K562 (cell line): ENCODE measurements around the gene ETV3. TPM values are rescaled to one million over a fixed set of nuclear protein-coding genes. Genes with fewer than 3 reads are reported as not detected.

Source experiments
- ATAC-seq: fragments of 200-7000 bp; cut with Tn5 transposase; 3 replicates; pipeline ENCODE4 v1.9.1; 2020; ENCODE audit warnings: moderate library complexity
- BruUV-seq: library from RNA; stranded (reverse); fragments of 400-500 nt; replicated peaks from 2 replicates; lab custom pipeline; 2021; lab: Mats Ljungman, UMichigan
- CTCF ChIA-PET: fragments of 300-600 bp; formaldehyde crosslinking; extraction: SDS; loops from one replicate; lab custom pipeline; 2021; ENCODE audit warnings: low intra/inter-chr PET ratio; lab: Yijun Ruan, JAX
- POLR2A ChIA-PET: fragments of 300-600, 350-650 bp; sonication (Branson Sonifier 250); formaldehyde crosslinking; extraction: SDS; loops from one replicate; lab custom pipeline; 2021; ENCODE audit warnings: antibody characterized with exemption, inconsistent platforms; lab: Yijun Ruan, JAX
- DNase-seq, 4 experiments: peaks; one replicate each; pipeline versions ENCODE4 v3.0.0 to v3.0.0-alpha.2; 2011 to 2018; ENCODE audit warnings: low spot score in 3 of 4, mixed read lengths in 3 of 4; ENCODE audit errors: extremely low read depth in 1 of 4
- FAIRE-seq: peaks from 2 replicates; lab custom pipeline; 2011; peaks lifted over from hg19 to GRCh38; lab: Jason Lieb, UNC
- H2AFZ ChIP-seq: 2 replicates; pipeline ENCODE4 v1.6.0; 2011; ENCODE audit warnings: low read depth, low read length, control low read depth, inconsistent platforms
- H3K27ac ChIP-seq: fragments of 200-600 bp; 3 replicates; pipeline ENCODE4 v1.8.0; 2011; ENCODE audit warnings: low read depth, mild to moderate bottlenecking, control low read depth, inconsistent platforms, low read length, moderate library complexity, mixed read lengths; ENCODE audit errors: extremely low read depth
- H3K27me3 ChIP-seq, 2 experiments: fragments of 300-600 bp in 1 of 2; 2 replicates in 1 of 2; 3 replicates in 1 of 2; pipeline versions ENCODE4 v1.6.0 to v1.8.0; 2011; ENCODE audit warnings: inconsistent platforms in 2 of 2, low read length in 2 of 2, mild to moderate bottlenecking in 1 of 2, mixed read lengths in 1 of 2, moderate library complexity in 1 of 2; ENCODE audit not compliant: control insufficient read depth in 2 of 2, insufficient read depth in 2 of 2
- H3K36me3 ChIP-seq: fragments of 300-600 bp; 3 replicates; pipeline ENCODE4 v1.8.0; 2011; ENCODE audit warnings: mild to moderate bottlenecking, low read length, inconsistent platforms; ENCODE audit not compliant: control insufficient read depth, insufficient read depth
- H3K4me1 ChIP-seq, 2 experiments: fragments of 200-600 bp in 1 of 2; replicated peaks in 1 of 2; 2 replicates in 1 of 2; 3 replicates in 1 of 2; pipeline versions ENCODE4 v1.5.1 to v1.8.0; 2011; ENCODE audit warnings: inconsistent platforms in 2 of 2, low read length in 2 of 2, mild to moderate bottlenecking in 1 of 2, mixed read lengths in 1 of 2, moderate library complexity in 1 of 2; ENCODE audit not compliant: control insufficient read depth in 2 of 2, insufficient read depth in 2 of 2
- H3K4me2 ChIP-seq: 2 replicates; pipeline ENCODE4 v1.6.1; 2011; ENCODE audit warnings: low read length, control low read depth, inconsistent platforms, mixed read lengths; ENCODE audit not compliant: insufficient read depth
- H3K4me3 ChIP-seq: fragments of 200-600 bp; sonication (generic), shearing (Covaris generic); 2 replicates; pipeline ENCODE4 v1.5.1; 2016; ENCODE audit warnings: control low read depth, inconsistent platforms
- H3K79me2 ChIP-seq: fragments of 200-600 bp; 3 replicates; pipeline ENCODE4 v1.8.0; 2011; ENCODE audit warnings: low read length, inconsistent platforms; ENCODE audit not compliant: control insufficient read depth, insufficient read depth
- H3K9ac ChIP-seq, 2 experiments: 2 replicates each; pipeline versions ENCODE4 v1.6.0 to v1.6.1; 2011; ENCODE audit warnings: low read depth in 2 of 2, low read length in 2 of 2, control low read depth in 1 of 2, inconsistent platforms in 1 of 2, mild to moderate bottlenecking in 1 of 2, mixed read lengths in 1 of 2; ENCODE audit not compliant: insufficient read depth in 1 of 2
- H3K9me1 ChIP-seq: one replicate; pipeline ENCODE4 v1.6.0; 2011; ENCODE audit warnings: inconsistent platforms, mild to moderate bottlenecking, low read length, moderate library complexity; ENCODE audit not compliant: control insufficient read depth, insufficient read depth
- H3K9me3 ChIP-seq: replicated peaks from 2 replicates; pipeline ENCODE4 v1.5.1; 2011; ENCODE audit warnings: low read depth, low read length, inconsistent platforms; ENCODE audit not compliant: control insufficient read depth, insufficient read depth
- H4K20me1 ChIP-seq: replicated peaks from 2 replicates; pipeline ENCODE4 v1.6.1; 2011; ENCODE audit warnings: low read length, inconsistent platforms, mixed read lengths; ENCODE audit not compliant: control insufficient read depth, insufficient read depth
- BCL6 ChIP-seq: fragments of 250-450 bp; sonication (Bioruptor Pico); IDR thresholded peaks from 2 replicates; pipeline ENCODE4 v1.4.0; 2020
- E2F3 ChIP-seq: fragments of 250-450 bp; sonication (Bioruptor Pico); IDR thresholded peaks from 2 replicates; pipeline ENCODE4 v1.4.0; 2020; ENCODE audit warnings: mild to moderate bottlenecking
- MTA2 ChIP-seq: fragments of 450-650 bp; IDR thresholded peaks from 2 replicates; pipeline ENCODE4 v1.6.1; 2016; ENCODE audit warnings: low read depth
- NFIX ChIP-seq: fragments of 250-450 bp; sonication (Bioruptor Pico); IDR thresholded peaks from 2 replicates; pipeline ENCODE4 v1.4.0; 2020; ENCODE audit warnings: low read depth, mild to moderate bottlenecking, moderate library complexity
- PCBP1 ChIP-seq: fragments of 200-400 bp; formaldehyde crosslinking; IDR thresholded peaks from 2 replicates; pipeline ENCODE4 v1.6.1; 2018; ENCODE audit warnings: mild to moderate bottlenecking, low read depth, low read length; ENCODE audit not compliant: poor library complexity, severe bottlenecking
- SUPT5H ChIP-seq: fragments of 450-650 bp; IDR thresholded peaks from 2 replicates; pipeline ENCODE4 v1.6.1; 2016
- ZC3H8 ChIP-seq: fragments of 450-650 bp; IDR thresholded peaks from 2 replicates; pipeline ENCODE4 v1.6.1; 2017
- ZKSCAN8 ChIP-seq: fragments of 200-800 bp; sonication (Bioruptor generic); IDR thresholded peaks from 2 replicates; pipeline ENCODE4 v1.6.1; 2016; ENCODE audit warnings: missing genetic modification characterization, missing compliant biosample characterization
- ZNF766 ChIP-seq: fragments of 200-800 bp; sonication (Bioruptor generic); conservative IDR thresholded peaks from 2 replicates; pipeline ENCODE4 v1.6.1; 2016; ENCODE audit warnings: missing genetic modification characterization, missing compliant biosample characterization
- WGBS: fragments of 100-300 bp; shearing (Covaris generic); methylation state at CpG from one replicate; pipeline ENCODE4 v1.1.6; 2016; ENCODE audit warnings: low coverage, mixed read lengths; ENCODE audit not compliant: insufficient coverage; ENCODE audit errors: missing lambda C conversion rate; 5-methylcytosine and 5-hydroxymethylcytosine counted together
- in situ Hi-C: fragments of 300-500 bp; cut with MboI; formaldehyde crosslinking; loops from 4 replicates; pipeline ENCODE4 v1.15.0; 2018; ENCODE audit warnings: inconsistent platforms, mixed read lengths
- intact Hi-C: fragments of 100-400 bp; cut with micrococcal nuclease; formaldehyde crosslinking; loops from 2 replicates; pipeline ENCODE4 v1.14.2; 2022
- polyA plus RNA-seq, 8 experiments: library from polyadenylated mRNA; depleted of rRNA in 4 of 8; stranded (reverse) in 5 of 8; unstranded in 3 of 8; fragments of >200 nt; fragmentation: Nextera tagmentation in 2 of 8; fragmentation: Illumina TruSeq in 1 of 8; extraction: Ambion mirVana in 2 of 8; extraction: Trizol in 1 of 8; gene quantifications; 2 replicates each; pipeline versions ENCODE4 v1.2.1 to v1.2.3, GENCODE V29; 2011 to 2014; ENCODE audit warnings: inconsistent platforms in 1 of 8, missing spikeins in 1 of 8
- total RNA-seq, 7 experiments: library from RNA; depleted of rRNA in 6 of 7; stranded (reverse); fragments of >200 nt in 6 of 7; fragmentation: Illumina TruSeq in 2 of 7; extraction: Trizol in 2 of 7; gene quantifications; 2 replicates each; pipeline versions ENCODE4 v1.2.1 to v1.2.3, GENCODE V29; 2011 to 2021; ENCODE audit warnings: low replicate concordance in 1 of 7
- TF ChIP-seq, protein P1 (sequence below): IDR thresholded peaks from 2 replicates; pipeline ENCODE4 v1.6.1; 2011; ENCODE audit warnings: borderline replicate concordance, low read depth, mild to moderate bottlenecking, moderate library complexity, low read length; ENCODE audit not compliant: insufficient read depth, poor library complexity, severe bottlenecking
- TF ChIP-seq, protein P2 (sequence below): fragments of 250-450 bp; sonication (Bioruptor Pico); IDR thresholded peaks from 2 replicates; pipeline ENCODE4 v1.5.1; 2021; ENCODE audit warnings: mild to moderate bottlenecking

ETV3 gene
- total and polyA plus RNA-seq, 9 of the 15 experiments (the other 6 are each of a cell fraction or from before 2014, with no cell fraction given) = 3.1 to 16.0 (median 9.0) TPM

DNA sequence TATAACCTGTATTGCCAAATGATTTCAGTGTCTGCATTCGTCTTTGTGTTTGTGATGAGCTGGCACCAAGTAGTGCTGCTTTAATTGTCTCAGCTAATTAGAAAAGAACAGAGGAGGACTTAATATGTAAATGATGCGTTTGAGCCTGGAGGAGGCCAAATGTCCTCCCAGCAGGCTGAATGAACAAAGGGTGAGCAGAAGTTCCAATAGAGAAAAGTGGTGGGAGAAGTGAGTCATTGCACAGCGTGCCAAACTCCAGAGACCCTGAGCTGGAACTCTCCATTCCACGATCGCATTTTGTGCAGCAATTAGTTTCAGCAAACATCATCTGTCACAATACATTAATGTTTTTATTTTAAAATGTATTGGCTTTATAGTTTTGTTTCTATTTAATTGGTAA lies 56.5 kb downstream of the ETV3 start:
- H3K4me2 ChIP-seq = no peak overlapping the region
- ChIA-PET POLR2A (interaction anchor here (1.4 kb wide), 1 partner anchor 74 kb away, joined by 4 read pairs; no protein-coding TSS in a partner anchor), CTCF (interaction anchor here (0.7 kb wide), 1 partner anchor 545 kb away, joined by 3 read pairs; no protein-coding TSS in a partner anchor)
- H3K4me3 ChIP-seq = no peak overlapping the region
- H3K27ac ChIP-seq = no peak overlapping the region
- H3K9ac ChIP-seq = no peak overlapping the region
- intact Hi-C loops (no loop called here), in situ Hi-C loops (no loop called here)
- H4K20me1 ChIP-seq = no peaks in the 10 kb centered on the region
- H3K4me1 ChIP-seq = no peaks in the 10 kb centered on the region; a peak in 1 of 5 replicates
- no peaks in the 10 kb centered on the region for H3K79me2 ChIP-seq
- H3K27me3 ChIP-seq = peaks cover 0 to 22% of the 10 kb centered on the region in 2 experiments; a peak in 2 of 5 replicates
- TF ChIP-seq ZC3H8 = no peak
- TF ChIP-seq, protein P1, sequence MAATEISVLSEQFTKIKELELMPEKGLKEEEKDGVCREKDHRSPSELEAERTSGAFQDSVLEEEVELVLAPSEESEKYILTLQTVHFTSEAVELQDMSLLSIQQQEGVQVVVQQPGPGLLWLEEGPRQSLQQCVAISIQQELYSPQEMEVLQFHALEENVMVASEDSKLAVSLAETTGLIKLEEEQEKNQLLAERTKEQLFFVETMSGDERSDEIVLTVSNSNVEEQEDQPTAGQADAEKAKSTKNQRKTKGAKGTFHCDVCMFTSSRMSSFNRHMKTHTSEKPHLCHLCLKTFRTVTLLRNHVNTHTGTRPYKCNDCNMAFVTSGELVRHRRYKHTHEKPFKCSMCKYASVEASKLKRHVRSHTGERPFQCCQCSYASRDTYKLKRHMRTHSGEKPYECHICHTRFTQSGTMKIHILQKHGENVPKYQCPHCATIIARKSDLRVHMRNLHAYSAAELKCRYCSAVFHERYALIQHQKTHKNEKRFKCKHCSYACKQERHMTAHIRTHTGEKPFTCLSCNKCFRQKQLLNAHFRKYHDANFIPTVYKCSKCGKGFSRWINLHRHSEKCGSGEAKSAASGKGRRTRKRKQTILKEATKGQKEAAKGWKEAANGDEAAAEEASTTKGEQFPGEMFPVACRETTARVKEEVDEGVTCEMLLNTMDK = no peak
- TF ChIP-seq PCBP1 = no peak
- no peak for TF ChIP-seq MTA2
- no peak for TF ChIP-seq BCL6 (CRISPR knock-in tag)
- TF ChIP-seq, protein P2, sequence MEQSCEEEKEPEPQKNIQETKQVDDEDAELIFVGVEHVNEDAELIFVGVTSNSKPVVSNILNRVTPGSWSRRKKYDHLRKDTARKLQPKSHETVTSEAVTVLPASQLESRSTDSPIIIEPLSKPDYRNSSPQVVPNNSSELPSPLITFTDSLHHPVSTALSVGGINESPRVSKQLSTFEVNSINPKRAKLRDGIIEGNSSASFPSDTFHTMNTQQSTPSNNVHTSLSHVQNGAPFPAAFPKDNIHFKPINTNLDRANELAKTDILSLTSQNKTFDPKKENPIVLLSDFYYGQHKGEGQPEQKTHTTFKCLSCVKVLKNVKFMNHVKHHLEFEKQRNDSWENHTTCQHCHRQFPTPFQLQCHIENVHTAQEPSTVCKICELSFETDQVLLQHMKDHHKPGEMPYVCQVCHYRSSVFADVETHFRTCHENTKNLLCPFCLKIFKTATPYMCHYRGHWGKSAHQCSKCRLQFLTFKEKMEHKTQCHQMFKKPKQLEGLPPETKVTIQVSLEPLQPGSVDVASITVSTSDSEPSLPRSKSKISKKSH = no peak
- TF ChIP-seq NFIX (CRISPR knock-in tag) = no peak
- TF ChIP-seq ZNF766 (CRISPR knock-in tag) = no peak
- TF ChIP-seq SUPT5H = no peak
- TF ChIP-seq ZKSCAN8 = no peak
- TF ChIP-seq E2F3 = no peak
- TF ChIP-seq, all 486 proteins: peak for 0
- DNase-seq (no peak), ATAC-seq (no peak), FAIRE-seq (no peak)
- no peaks in the 10 kb centered on the region for H3K9me1 ChIP-seq
- H3K9me3 ChIP-seq = no peaks in the 10 kb centered on the region
- no TSS peak for BruUV-seq
- no peak overlapping the region for H2AFZ ChIP-seq
- WGBS = 8% methylated on average over 5 of the region's 5 CpGs
- no peaks in the 10 kb centered on the region for H3K36me3 ChIP-seq
